ENCODE results near the gene CCSAP.
"Not testable (repeated sequence)": the region's sequence is repeated elsewhere in the genome, so short reads cannot be mapped to it uniquely, and the experiment has no call there.

Gene CCSAP

DNA sequence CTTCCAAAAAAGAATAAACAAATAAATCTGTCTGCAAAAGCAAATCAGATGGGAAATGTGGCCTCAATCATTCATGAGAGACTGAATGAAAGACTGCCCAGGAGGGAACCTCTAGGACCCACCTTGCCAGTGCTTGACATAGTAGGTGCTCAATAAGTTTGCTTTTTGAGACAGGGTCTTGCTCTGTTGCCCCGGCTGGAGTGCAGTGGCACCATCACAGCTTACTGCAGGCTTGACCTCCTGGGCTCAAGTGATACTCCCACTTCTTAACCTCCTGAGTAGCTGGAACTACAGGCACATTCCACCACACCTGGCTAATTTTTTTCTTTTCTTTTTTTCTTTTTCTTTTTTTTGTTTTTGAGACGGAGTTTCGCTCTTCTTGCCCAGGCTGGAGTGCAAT, 40.3 kb upstream of the CCSAP start:
- Histone ChIP-seq H3K27ac (no peak overlapping the region), H3K4me3 (no peak overlapping the region)
- TF ChIP-seq, protein P1, sequence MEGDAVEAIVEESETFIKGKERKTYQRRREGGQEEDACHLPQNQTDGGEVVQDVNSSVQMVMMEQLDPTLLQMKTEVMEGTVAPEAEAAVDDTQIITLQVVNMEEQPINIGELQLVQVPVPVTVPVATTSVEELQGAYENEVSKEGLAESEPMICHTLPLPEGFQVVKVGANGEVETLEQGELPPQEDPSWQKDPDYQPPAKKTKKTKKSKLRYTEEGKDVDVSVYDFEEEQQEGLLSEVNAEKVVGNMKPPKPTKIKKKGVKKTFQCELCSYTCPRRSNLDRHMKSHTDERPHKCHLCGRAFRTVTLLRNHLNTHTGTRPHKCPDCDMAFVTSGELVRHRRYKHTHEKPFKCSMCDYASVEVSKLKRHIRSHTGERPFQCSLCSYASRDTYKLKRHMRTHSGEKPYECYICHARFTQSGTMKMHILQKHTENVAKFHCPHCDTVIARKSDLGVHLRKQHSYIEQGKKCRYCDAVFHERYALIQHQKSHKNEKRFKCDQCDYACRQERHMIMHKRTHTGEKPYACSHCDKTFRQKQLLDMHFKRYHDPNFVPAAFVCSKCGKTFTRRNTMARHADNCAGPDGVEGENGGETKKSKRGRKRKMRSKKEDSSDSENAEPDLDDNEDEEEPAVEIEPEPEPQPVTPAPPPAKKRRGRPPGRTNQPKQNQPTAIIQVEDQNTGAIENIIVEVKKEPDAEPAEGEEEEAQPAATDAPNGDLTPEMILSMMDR (IDR thresholded peaks at IDR 0.05): no peak
- no peak for DNase-seq (ENCODE audit: low spot score)

DNA sequence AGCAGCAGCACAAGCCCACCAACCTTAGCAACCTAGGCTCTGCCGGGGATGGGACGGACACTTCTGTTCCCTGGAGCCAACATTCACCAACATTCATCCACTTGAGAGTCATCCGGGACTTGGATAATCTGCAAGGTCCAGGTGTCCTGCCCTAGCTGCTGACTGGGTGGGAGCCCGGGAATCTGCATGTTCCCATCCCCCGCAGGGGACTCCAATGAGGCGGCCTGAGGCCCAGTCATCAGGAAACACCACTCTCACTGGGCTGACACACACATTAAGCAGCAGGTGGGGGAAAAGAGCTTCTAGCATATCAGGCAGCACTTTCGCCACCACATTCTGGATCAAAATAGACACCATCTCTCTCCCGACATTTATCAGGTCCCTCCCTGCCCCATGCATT, 38.4 kb upstream of the CCSAP start:
- Histone ChIP-seq H3K4me3 (no peak overlapping the region), H3K27ac (no peak overlapping the region)
- TF ChIP-seq, protein P1 (IDR thresholded peaks at IDR 0.05): no peak
- DNase-seq (ENCODE audit: low spot score): no peak

DNA sequence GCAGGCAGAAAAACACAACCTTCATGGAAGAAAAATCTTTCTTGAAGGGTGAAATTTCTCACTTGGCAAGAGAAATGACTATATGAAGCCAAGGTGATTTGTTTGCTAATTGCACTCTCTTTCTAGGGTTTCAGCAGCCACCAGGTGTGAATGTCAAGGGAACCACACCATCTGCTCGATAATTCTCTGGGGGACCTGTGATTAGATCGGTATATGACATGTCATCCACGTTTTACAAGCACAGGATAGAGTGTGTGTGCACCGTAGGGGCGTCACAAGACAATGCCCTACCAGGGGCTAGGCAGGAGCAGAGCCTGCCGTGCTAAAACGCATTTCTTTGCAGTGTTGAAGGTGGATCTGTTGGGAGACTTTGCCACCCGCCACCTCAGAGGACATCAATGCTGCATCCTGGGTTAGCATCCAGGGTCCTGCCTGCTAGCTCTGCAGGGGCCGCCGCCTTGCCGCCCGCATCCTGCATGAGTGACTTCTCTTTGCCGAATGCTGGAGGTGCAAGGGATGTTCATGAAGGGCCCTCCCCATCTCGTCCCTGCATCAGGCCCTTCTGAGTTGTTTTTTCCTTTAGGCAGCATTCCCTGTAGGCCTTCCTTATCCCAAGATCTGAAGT, 37.8 kb upstream of the CCSAP start:
- Histone ChIP-seq H3K4me3 (no peak overlapping the region), H3K27ac (no peak overlapping the region)
- TF ChIP-seq, protein P1 (IDR thresholded peaks at IDR 0.05): no peak
- DNase-seq (ENCODE audit: low spot score): no peak

DNA sequence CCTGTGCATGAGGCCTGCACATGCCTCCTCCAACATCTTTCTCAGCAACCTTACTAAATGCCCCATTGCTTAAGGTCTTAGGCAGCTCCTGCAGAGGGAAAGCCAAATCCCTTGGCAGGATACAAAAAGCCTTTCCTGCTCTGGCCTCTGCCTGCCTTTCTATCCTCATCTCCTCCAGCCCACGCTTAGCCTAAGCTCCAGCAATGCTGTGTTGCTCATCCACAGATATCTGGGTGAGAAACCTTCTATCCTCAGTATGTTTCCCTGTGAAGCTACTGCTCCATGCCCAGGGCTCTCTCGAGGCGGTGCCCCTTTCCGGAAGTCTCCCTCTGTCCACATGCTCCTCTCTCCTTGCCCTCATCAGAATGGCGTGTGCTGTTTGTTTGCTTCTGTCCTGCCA, 37.0 kb upstream of the CCSAP start:
- Histone ChIP-seq H3K27ac (no peak overlapping the region), H3K4me3 (no peak overlapping the region)
- no peak for DNase-seq (ENCODE audit: low spot score)
- TF ChIP-seq, protein P1 (IDR thresholded peaks at IDR 0.05): no peak

DNA sequence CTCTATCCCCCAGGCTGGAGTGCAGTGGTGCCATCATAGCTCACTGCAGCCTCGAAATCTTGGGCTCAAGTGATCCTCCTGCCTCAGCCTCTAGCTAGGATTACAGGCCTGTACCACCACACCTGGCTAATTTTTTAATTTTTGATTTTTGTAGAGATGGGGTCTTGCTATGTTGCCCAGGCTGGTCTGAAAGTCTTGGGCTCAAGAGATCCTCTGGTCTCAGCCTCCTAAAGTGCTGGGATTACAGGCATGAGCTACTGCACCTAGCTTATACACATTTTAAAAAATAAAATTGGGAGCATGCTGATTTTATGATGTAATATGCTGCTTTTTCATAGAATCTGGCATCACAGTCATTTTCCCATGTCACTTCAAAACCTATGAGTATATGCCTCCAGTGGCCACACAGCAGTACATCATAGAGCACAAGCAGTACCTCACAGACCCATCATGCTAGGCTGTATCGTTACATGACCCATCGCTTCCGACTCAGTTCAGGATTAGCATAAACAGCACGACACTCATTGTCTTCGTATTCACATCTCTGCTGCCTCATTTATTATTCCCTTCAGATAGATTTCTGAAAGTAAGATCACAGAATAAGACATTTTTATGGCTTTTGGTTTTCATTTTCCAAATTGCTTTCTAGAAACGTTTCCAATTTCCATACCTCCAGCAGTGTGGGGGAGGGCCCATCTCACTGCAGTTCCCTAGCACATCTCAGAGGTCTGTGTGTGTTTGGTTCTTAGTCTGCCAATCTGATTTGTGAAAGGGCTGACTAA, 35.9 kb upstream of the CCSAP start:
- DNase-seq (ENCODE audit: low spot score): no peak
- TF ChIP-seq, protein P1 (IDR thresholded peaks at IDR 0.05): no peak
- H3K27ac ChIP-seq: no peak overlapping the region
- H3K4me3 ChIP-seq: no peak overlapping the region

DNA sequence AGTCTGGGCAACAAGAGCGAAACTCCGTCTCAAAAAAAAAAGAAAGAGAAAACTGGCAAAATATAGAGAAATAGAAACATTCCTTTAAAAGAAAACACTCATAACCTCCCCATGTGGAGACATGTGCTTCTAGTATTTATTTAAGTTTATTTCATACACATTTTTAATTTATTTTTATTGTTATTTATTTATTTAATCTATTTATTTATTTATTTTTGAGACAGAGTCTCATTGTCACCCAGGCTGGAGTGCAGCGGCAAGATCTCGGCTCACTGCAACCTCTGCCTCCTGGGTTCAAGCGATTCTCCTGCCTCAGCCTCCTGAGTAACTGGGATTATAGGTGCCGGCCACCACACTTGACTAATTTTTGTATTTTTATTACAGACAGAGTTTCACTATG, 35.2 kb upstream of the CCSAP start:
- not testable (repeated sequence) for H3K27ac ChIP-seq; H3K4me3 ChIP-seq; DNase-seq (ENCODE audit: low spot score)

DNA sequence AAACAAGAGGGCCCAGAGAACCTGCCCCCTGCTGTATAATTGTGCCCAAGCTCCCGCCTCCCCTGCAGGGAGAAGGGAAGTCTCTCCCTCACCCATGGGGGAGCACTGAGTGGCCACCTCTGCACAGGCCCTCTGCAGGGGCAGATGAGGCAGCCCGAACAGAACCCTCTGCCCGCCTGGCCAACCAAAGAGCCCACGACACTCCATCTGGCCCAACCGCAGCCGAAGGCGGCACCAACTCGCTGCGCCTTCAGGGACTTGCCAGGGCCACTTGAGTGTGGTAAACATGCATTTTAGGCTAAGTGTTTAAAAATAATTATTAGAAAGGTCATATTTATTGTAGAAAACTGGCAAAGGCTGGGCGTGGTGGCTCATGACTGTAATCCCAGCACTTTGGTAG, 34.6 kb upstream of the CCSAP start:
- DNase-seq (ENCODE audit: low spot score): no peak
- TF ChIP-seq, protein P1 (IDR thresholded peaks at IDR 0.05): no peak

More for the DNA sequence above, 34.6 kb upstream of the CCSAP start:
- H3K27ac ChIP-seq: no peak overlapping the region
- no peak overlapping the region for H3K4me3 ChIP-seq

Data from coronary artery (tissue), 2 donors.